ENCODE measurements around the gene PIK3R1. TPM values are rescaled to one million over a fixed set of nuclear protein-coding genes. Genes with fewer than 3 reads are reported as not detected.

PIK3R1 gene
- total and polyA plus RNA-seq, 2 of the 4 experiments (the other 2 are of a cell fraction): 2.4 to 9.3 TPM

- ChIA-PET POLR2A (ENCODE audit: unreplicated experiment) (no interaction called here), CTCF (no interaction called here)
- H2BK15ac ChIP-seq (ENCODE audit: low read depth, low read length): no peak overlapping the region
- no TSS peak for BruUV-seq (replicated peaks)
- H4K8ac ChIP-seq (ENCODE audit: low read depth in 2 of 2, low read length in 2 of 2): no peak overlapping the region
- H3K27me3 ChIP-seq (ENCODE audit: control insufficient read depth, insufficient read depth, low read length): no peaks in the 10 kb centered on the region
- H2BK5ac ChIP-seq (ENCODE audit: low read depth, low read length, poor library complexity, severe bottlenecking): no peak overlapping the region
- intact Hi-C loops (cut with micrococcal nuclease): loop anchor here (10.0 kb wide), 1 partner anchor 393 kb away; no protein-coding TSS in a partner anchor
- peaks cover 14 to 38% of the 10 kb centered on the region in 2 experiments for H3K79me1 ChIP-seq (ENCODE audit: low read depth in 1 of 2, low read length in 2 of 2)
- dilution Hi-C loops (cut with HindIII; ENCODE audit: low sequenced_read_pairs, unreplicated experiment): no loop called here
- TF ChIP-seq MAFK (IDR thresholded peaks at IDR 0.05; ENCODE audit: low read depth, low read length) (no peak), RAD21 (IDR thresholded peaks at IDR 0.05; ENCODE audit: low read length) (no peak), POLR2A (IDR thresholded peaks at IDR 0.05; ENCODE audit: low read depth, low read length) (no peak), ELK1 (IDR thresholded peaks at IDR 0.05; ENCODE audit: borderline replicate concordance, low read depth, low read length) (no peak), FOS (IDR thresholded peaks at IDR 0.05; ENCODE audit: low read depth, low read length) (no peak), RCOR1 (IDR thresholded peaks at IDR 0.05; ENCODE audit: insufficient replicate concordance, low read length) (no peak), USF2 (IDR thresholded peaks at IDR 0.05; ENCODE audit: low read depth, low read length) (no peak), SMC3 (IDR thresholded peaks at IDR 0.05; ENCODE audit: low read depth, low read length) (no peak), NFE2L2 (IDR thresholded peaks at IDR 0.05; ENCODE audit: low read depth, low read length) (no peak), MAZ (IDR thresholded peaks at IDR 0.05; ENCODE audit: borderline replicate concordance, low read depth, low read length) (no peak), CEBPB (IDR thresholded peaks at IDR 0.05; ENCODE audit: low read depth, low read length) (no peak), BHLHE40 (IDR thresholded peaks at IDR 0.05; ENCODE audit: low read depth, low read length) (no peak), CTCF (conservative IDR thresholded peaks at IDR 0.05; ENCODE audit: low read depth, low read length) (no peak)
- no peak overlapping the region for H3K4me3 ChIP-seq (ENCODE audit: insufficient read depth, low read depth, low read length)
- H2BK120ac ChIP-seq (ENCODE audit: low read depth, low read length): no peak overlapping the region
- no peak overlapping the region for H3K4ac ChIP-seq (ENCODE audit: low read depth, low read length)
- H3K23ac ChIP-seq (ENCODE audit: low read depth, low read length): no peak overlapping the region
- H3K18ac ChIP-seq (ENCODE audit: low read depth, low read length): no peak overlapping the region
- no peak overlapping the region for H2AK5ac ChIP-seq (ENCODE audit: low read depth, low read length)
- in situ Hi-C loops (cut with MboI; ENCODE audit: low sequenced_read_pairs): no loop called here
- H3K9me3 ChIP-seq (ENCODE audit: control insufficient read depth, insufficient read depth, low read length): no peaks in the 10 kb centered on the region
- no peak overlapping the region for H3K56ac ChIP-seq (ENCODE audit: extremely low read depth, insufficient read depth, low read length)
- no peak overlapping the region for H3K14ac ChIP-seq (replicated peaks; ENCODE audit: low read depth, low read length)
- H3K9me1 ChIP-seq (ENCODE audit: insufficient read depth, low read length): no peaks in the 10 kb centered on the region
- H2AK9ac ChIP-seq (replicated peaks; ENCODE audit: low read depth, low read length, poor library complexity): no peak overlapping the region
- ATAC-seq (ENCODE audit: low read depth): no peak
- WGBS, 2 experiments (ENCODE audit: extremely low coverage in 2 of 2, insufficient read length in 1 of 2): no CpG with 5 or more reads among the region's 2 CpGs
- H2BK20ac ChIP-seq (ENCODE audit: low read depth, low read length): no peak overlapping the region
- no peak overlapping the region for H3K4me2 ChIP-seq (ENCODE audit: low read depth, low read length)
- no peak overlapping the region for H4K91ac ChIP-seq (ENCODE audit: insufficient read depth, low read depth, low read length)
- DNase-seq: no peak
- H4K20me1 ChIP-seq (ENCODE audit: insufficient read depth, low read length): no peaks in the 10 kb centered on the region; the same call in 1 of the 2 replicates
- no peaks in the 10 kb centered on the region for H3K36me3 ChIP-seq (ENCODE audit: control insufficient read depth, insufficient read depth, low read length)
- no peak overlapping the region for H4K5ac ChIP-seq (ENCODE audit: low read depth, low read length)
- H3K9ac ChIP-seq (ENCODE audit: low read depth, low read length): no peak overlapping the region
- H3K4me1 ChIP-seq (ENCODE audit: control insufficient read depth, insufficient read depth, low read length): peaks cover 5% of the 10 kb centered on the region
- H2AFZ ChIP-seq (replicated peaks; ENCODE audit: low read length, poor library complexity): no peak overlapping the region
- no peak overlapping the region for H3K27ac ChIP-seq (ENCODE audit: insufficient read depth, low read length)
Observed at GRCh38 chr5:68237715-68238114, 22.2 kb downstream of the PIK3R1 start.
